A549 (cell line): ENCODE data around the gene PRSS12. TPM values are rescaled to one million over a fixed set of nuclear protein-coding genes. Genes with fewer than 3 reads are reported as not detected.

Experiments
- BHLHE40 ChIP-seq: IDR thresholded peaks from 2 replicates; pipeline ENCODE4 v1.6.1; 2012; ENCODE audit warnings: low read depth, low read length, inconsistent platforms
- CBX8 ChIP-seq: fragments of 200-600 bp; sonication (generic); IDR thresholded peaks from 2 replicates; pipeline ENCODE4 v1.6.1; 2016
- CEBPB ChIP-seq, 2 experiments: fragments of >200 bp in 1 of 2; sonication (Bioruptor Twin) in 1 of 2; formaldehyde crosslinking in 1 of 2; IDR thresholded peaks; 2 replicates each; pipeline ENCODE4 v1.6.1; 2012 to 2016
- CHD4 ChIP-seq: fragments of 200-600 bp; sonication (generic); IDR thresholded peaks from 2 replicates; pipeline ENCODE4 v1.6.1; 2016; ENCODE audit warnings: antibody characterized with exemption, mild to moderate bottlenecking, borderline replicate concordance
- EHF ChIP-seq: fragments of 250-450 bp; sonication (Bioruptor Pico); IDR thresholded peaks from 2 replicates; pipeline ENCODE4 v1.5.0; 2020; ENCODE audit warnings: mild to moderate bottlenecking
- EHMT2 ChIP-seq: fragments of 200-600 bp; sonication (generic); IDR thresholded peaks from 2 replicates; pipeline ENCODE4 v1.6.1; 2016; ENCODE audit warnings: antibody characterized with exemption, low read depth, mild to moderate bottlenecking, moderate library complexity
- EP300 ChIP-seq, 2 experiments: fragments of >200 bp; sonication (Bioruptor Twin); formaldehyde crosslinking; IDR thresholded peaks; 2 replicates in 1 of 2; 3 replicates in 1 of 2; pipeline ENCODE4 v1.6.1; 2016 to 2017
- ESRRA ChIP-seq: fragments of 150-350 bp; IDR thresholded peaks from 2 replicates; pipeline ENCODE4 v1.6.1; 2014; ENCODE audit warnings: mild to moderate bottlenecking, low read length, borderline replicate concordance
- FOSB ChIP-seq: fragments of 250-450 bp; sonication (Bioruptor Pico); IDR thresholded peaks from 2 replicates; pipeline ENCODE4 v1.5.0; 2020; ENCODE audit warnings: mild to moderate bottlenecking, moderate library complexity
- FOSL2 ChIP-seq, 2 experiments: fragments of 450-650 bp in 1 of 2; fragments of >200 bp in 1 of 2; sonication (Bioruptor Twin) in 1 of 2; formaldehyde crosslinking; IDR thresholded peaks; 2 replicates each; pipeline versions ENCODE4 v1.5.0 to v1.6.1; 2016 to 2020; ENCODE audit warnings: mild to moderate bottlenecking in 1 of 2, moderate library complexity in 1 of 2
- FOXS1 ChIP-seq: fragments of 250-450 bp; sonication (Bioruptor Pico); IDR thresholded peaks from 2 replicates; pipeline ENCODE4 v1.5.0; 2020; ENCODE audit warnings: mild to moderate bottlenecking, moderate library complexity
- GATA3 ChIP-seq: IDR thresholded peaks from 2 replicates; pipeline ENCODE4 v1.6.1; 2012; ENCODE audit warnings: borderline replicate concordance
- HDAC2 ChIP-seq: fragments of 200-600 bp; sonication (generic); IDR thresholded peaks from 2 replicates; pipeline ENCODE4 v1.6.1; 2016
- HOXB13 ChIP-seq: fragments of 250-450 bp; sonication (Bioruptor Pico); IDR thresholded peaks from 2 replicates; pipeline ENCODE4 v1.5.0; 2020; ENCODE audit warnings: low read depth, mild to moderate bottlenecking, moderate library complexity
- HOXB5 ChIP-seq: fragments of 250-450 bp; sonication (Bioruptor Pico); IDR thresholded peaks from 2 replicates; pipeline ENCODE4 v1.5.0; 2020; ENCODE audit warnings: mild to moderate bottlenecking, moderate library complexity
- JUNB ChIP-seq: fragments of >200 bp; sonication (Bioruptor Twin); formaldehyde crosslinking; IDR thresholded peaks from 2 replicates; pipeline ENCODE4 v1.6.1; 2016
- KDM1A ChIP-seq: fragments of 200-600 bp; sonication (generic); IDR thresholded peaks from 2 replicates; pipeline ENCODE4 v1.6.1; 2016; ENCODE audit warnings: low read depth, mild to moderate bottlenecking
- KDM5A ChIP-seq: fragments of 200-600 bp; sonication (generic); IDR thresholded peaks from 2 replicates; pipeline ENCODE4 v1.6.1; 2016; ENCODE audit warnings: antibody characterized with exemption, mild to moderate bottlenecking
- MAFK ChIP-seq: fragments of 450-650 bp; IDR thresholded peaks from 2 replicates; pipeline ENCODE4 v1.6.1; 2014; ENCODE audit not compliant: partially characterized antibody
- MAZ ChIP-seq: fragments of 150-350 bp; IDR thresholded peaks from 2 replicates; pipeline ENCODE4 v1.6.1; 2014; ENCODE audit warnings: antibody characterized with exemption, low read depth, low read length, borderline replicate concordance
- MYC ChIP-seq: IDR thresholded peaks from 2 replicates; pipeline ENCODE4 v1.6.1; 2012; ENCODE audit warnings: mild to moderate bottlenecking, inconsistent platforms, low read length, improper control_type of control experiment, borderline replicate concordance
- NFE2L2 ChIP-seq: fragments of 150-350 bp; conservative IDR thresholded peaks from 2 replicates; pipeline ENCODE4 v1.6.1; 2014; ENCODE audit warnings: low read length
- NPAS2 ChIP-seq: fragments of 250-450 bp; sonication (Bioruptor Pico); IDR thresholded peaks from 2 replicates; pipeline ENCODE4 v1.8.0; 2022; ENCODE audit warnings: mild to moderate bottlenecking, moderate library complexity, borderline replicate concordance
- POLR2A ChIP-seq: IDR thresholded peaks from 2 replicates; pipeline ENCODE4 v1.6.1; 2012; ENCODE audit warnings: mild to moderate bottlenecking, low read length
- POLR2AphosphoS2 ChIP-seq: conservative IDR thresholded peaks from 2 replicates; pipeline ENCODE4 v1.6.1; 2012; ENCODE audit warnings: low read length, improper control_type of control experiment, inconsistent platforms
- RARB ChIP-seq: fragments of 250-450 bp; sonication (Bioruptor Pico); IDR thresholded peaks from 2 replicates; pipeline ENCODE4 v1.8.0; 2021; ENCODE audit warnings: mild to moderate bottlenecking, moderate library complexity
- RCOR1 ChIP-seq: fragments of 150-350 bp; IDR thresholded peaks from 2 replicates; pipeline ENCODE4 v1.6.1; 2014; ENCODE audit warnings: antibody characterized with exemption, low read length, low read depth
- RFX5 ChIP-seq: fragments of 450-650 bp; IDR thresholded peaks from 2 replicates; pipeline ENCODE4 v1.7.1; 2014; ENCODE audit warnings: antibody characterized with exemption, mild to moderate bottlenecking, moderate library complexity
- SMC3 ChIP-seq: fragments of >200 bp; sonication (Bioruptor Twin); formaldehyde crosslinking; IDR thresholded peaks from 3 replicates; pipeline ENCODE4 v1.6.1; 2018; ENCODE audit warnings: inconsistent platforms
- SREBF2 ChIP-seq: fragments of 450-650 bp; IDR thresholded peaks from 2 replicates; pipeline ENCODE4 v1.6.1; 2014; ENCODE audit warnings: mild to moderate bottlenecking, moderate library complexity
- TFCP2L1 ChIP-seq: fragments of 250-450 bp; sonication (Bioruptor Pico); IDR thresholded peaks from 2 replicates; pipeline ENCODE4 v1.5.0; 2021; ENCODE audit warnings: mild to moderate bottlenecking
- TP53 ChIP-seq: fragments of 250-450 bp; sonication (Bioruptor Pico); IDR thresholded peaks from 2 replicates; pipeline ENCODE4 v1.5.0; 2021; ENCODE audit warnings: mild to moderate bottlenecking, moderate library complexity
- ZFP36 ChIP-seq: fragments of 450-650 bp; IDR thresholded peaks from 2 replicates; pipeline ENCODE4 v1.6.1; 2014; ENCODE audit warnings: borderline replicate concordance; ENCODE audit not compliant: partially characterized antibody
- ZNF302 ChIP-seq: fragments of 250-450 bp; sonication (Bioruptor Pico); IDR thresholded peaks from 2 replicates; pipeline ENCODE4 v1.9.0; 2021; ENCODE audit warnings: inconsistent platforms, mild to moderate bottlenecking, moderate library complexity
- ZSCAN20 ChIP-seq: fragments of 250-450 bp; sonication (Bioruptor Pico); IDR thresholded peaks from 2 replicates; pipeline ENCODE4 v1.8.0; 2022; ENCODE audit warnings: mild to moderate bottlenecking, moderate library complexity
- polyA plus RNA-seq, 4 experiments: library from polyadenylated mRNA; depleted of rRNA in 3 of 4; stranded (reverse); fragments of >200 nt; fragmentation: RNase III in 1 of 4; extraction: RNeasy Plus Mini Kit Qiagen cat#74134 plus additional on column Dnase treatment in 1 of 4; gene quantifications; 2 replicates in 3 of 4; 3 replicates in 1 of 4; pipeline ENCODE4 v1.2.3, GENCODE V29; 2011 to 2017
- TF ChIP-seq, protein P1 (sequence below): IDR thresholded peaks from 2 replicates; pipeline ENCODE4 v1.6.1; 2012; ENCODE audit warnings: low read depth, borderline replicate concordance
- TF ChIP-seq, protein P2 (sequence below): fragments of 250-450 bp; sonication (Bioruptor Pico); IDR thresholded peaks from 2 replicates; pipeline ENCODE4 v1.5.0; 2020; ENCODE audit warnings: low read depth, mild to moderate bottlenecking, moderate library complexity
- TF ChIP-seq, protein P3 (sequence below): fragments of >200 bp; sonication (Bioruptor Twin); formaldehyde crosslinking; IDR thresholded peaks from 2 replicates; pipeline ENCODE4 v1.6.1; 2016
- TF ChIP-seq, protein P4 (sequence below): fragments of >200 bp; sonication (Bioruptor Twin); formaldehyde crosslinking; IDR thresholded peaks from 3 replicates; pipeline ENCODE4 v1.5.1; 2016
- TF ChIP-seq, protein P5 (sequence below): fragments of >200 bp; sonication (Bioruptor Twin); formaldehyde crosslinking; IDR thresholded peaks from 3 replicates; pipeline ENCODE4 v1.6.1; 2016
- TF ChIP-seq, protein P6 (sequence below): IDR thresholded peaks from 2 replicates; pipeline ENCODE4 v1.6.1; 2012

The PRSS12 gene
- polyA plus RNA-seq, 2 of the 4 experiments (the other 2 are of a cell fraction), result 0.34 to 0.36 TPM

DNA sequence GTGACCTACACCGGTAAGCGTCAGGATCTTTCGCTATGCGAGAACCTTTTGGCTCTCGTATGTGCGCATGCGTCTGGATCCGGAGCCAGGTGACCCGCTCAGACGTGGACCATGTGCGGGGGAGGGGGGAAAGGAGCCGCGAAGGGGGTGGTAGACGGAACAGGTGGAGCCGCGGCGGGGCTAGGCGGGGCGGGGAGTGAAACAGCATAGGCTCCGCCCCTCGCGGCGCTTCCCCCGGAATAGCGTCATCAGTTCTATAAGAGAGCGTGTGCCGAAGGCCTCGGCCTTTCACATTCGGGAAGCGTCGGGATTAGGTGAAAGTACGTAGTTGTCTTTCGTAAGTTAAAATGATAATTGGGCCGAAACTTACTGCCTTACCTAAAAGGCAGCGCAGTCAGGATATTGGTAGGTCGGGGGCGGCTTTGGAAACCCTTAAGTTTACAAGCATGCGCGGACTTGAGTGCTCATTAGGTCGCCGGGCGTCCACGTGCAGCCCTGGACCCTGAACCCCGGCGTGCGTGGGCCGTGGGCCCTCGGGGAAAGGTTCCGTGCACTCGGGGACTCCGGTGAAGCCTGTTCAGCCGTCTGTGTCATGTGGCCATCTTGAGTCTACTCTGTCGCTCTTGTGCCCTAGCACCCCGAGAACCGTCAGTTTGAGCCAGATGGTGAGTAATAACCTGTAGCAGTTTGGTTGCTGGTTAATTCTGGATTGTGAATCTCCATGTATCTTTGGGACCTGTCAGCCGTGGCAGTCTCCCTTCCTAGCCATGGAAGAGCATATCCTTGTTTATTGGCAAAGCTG lies 74.1 kb downstream of the PRSS12 start (continued):
- TF ChIP-seq RCOR1 (no peak), CEBPB (IDR thresholded peaks at IDR 0.05) (no peak), KDM5A (no peak), SMC3 (no peak), CBX8 (no peak), FOSL2 (IDR thresholded peaks at IDR 0.05) (no peak), FOSL2 (CRISPR knock-in tag; IDR thresholded peaks at IDR 0.05) (no peak), EP300 (IDR thresholded peaks at IDR 0.05) (no peak), MAZ (no peak), EHF (no peak), KDM1A (no peak), RFX5 (peak; percentile 27; the same call in 1 of the 2 replicates), MYC (peak; percentile 83), HOXB13 (CRISPR knock-in tag) (no peak), TFCP2L1 (CRISPR knock-in tag) (peak; percentile 36; the same call in 1 of the 2 replicates), FOXS1 (no peak), ESRRA (no peak), SREBF2 (no peak), ZSCAN20 (CRISPR knock-in tag) (no peak), ZNF302 (no peak), RARB (peak; percentile 74; the same call in 1 of the 2 replicates), MAFK (no peak), ZFP36 (no peak), EHMT2 (no peak), CHD4 (no peak), HOXB5 (CRISPR knock-in tag) (no peak), NPAS2 (CRISPR knock-in tag) (no peak), POLR2A (peak; percentile 67), FOSB (CRISPR knock-in tag) (peak; percentile 64; the same call in 1 of the 2 replicates), POLR2AphosphoS2 (no peak), GATA3 (no peak), JUNB (no peak), NFE2L2 (no peak), TP53 (CRISPR knock-in tag) (peak; percentile 51; the same call in 1 of the 2 replicates), BHLHE40 (no peak), HDAC2 (no peak)
- TF ChIP-seq, protein P1, sequence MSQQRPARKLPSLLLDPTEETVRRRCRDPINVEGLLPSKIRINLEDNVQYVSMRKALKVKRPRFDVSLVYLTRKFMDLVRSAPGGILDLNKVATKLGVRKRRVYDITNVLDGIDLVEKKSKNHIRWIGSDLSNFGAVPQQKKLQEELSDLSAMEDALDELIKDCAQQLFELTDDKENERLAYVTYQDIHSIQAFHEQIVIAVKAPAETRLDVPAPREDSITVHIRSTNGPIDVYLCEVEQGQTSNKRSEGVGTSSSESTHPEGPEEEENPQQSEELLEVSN, result peak; percentile 85
- TF ChIP-seq, protein P2, sequence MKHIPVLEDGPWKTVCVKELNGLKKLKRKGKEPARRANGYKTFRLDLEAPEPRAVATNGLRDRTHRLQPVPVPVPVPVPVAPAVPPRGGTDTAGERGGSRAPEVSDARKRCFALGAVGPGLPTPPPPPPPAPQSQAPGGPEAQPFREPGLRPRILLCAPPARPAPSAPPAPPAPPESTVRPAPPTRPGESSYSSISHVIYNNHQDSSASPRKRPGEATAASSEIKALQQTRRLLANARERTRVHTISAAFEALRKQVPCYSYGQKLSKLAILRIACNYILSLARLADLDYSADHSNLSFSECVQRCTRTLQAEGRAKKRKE (CRISPR knock-in tag), result no peak
- TF ChIP-seq, protein P3, sequence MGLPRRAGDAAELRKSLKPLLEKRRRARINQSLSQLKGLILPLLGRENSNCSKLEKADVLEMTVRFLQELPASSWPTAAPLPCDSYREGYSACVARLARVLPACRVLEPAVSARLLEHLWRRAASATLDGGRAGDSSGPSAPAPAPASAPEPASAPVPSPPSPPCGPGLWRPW, result no peak
- TF ChIP-seq, protein P4, sequence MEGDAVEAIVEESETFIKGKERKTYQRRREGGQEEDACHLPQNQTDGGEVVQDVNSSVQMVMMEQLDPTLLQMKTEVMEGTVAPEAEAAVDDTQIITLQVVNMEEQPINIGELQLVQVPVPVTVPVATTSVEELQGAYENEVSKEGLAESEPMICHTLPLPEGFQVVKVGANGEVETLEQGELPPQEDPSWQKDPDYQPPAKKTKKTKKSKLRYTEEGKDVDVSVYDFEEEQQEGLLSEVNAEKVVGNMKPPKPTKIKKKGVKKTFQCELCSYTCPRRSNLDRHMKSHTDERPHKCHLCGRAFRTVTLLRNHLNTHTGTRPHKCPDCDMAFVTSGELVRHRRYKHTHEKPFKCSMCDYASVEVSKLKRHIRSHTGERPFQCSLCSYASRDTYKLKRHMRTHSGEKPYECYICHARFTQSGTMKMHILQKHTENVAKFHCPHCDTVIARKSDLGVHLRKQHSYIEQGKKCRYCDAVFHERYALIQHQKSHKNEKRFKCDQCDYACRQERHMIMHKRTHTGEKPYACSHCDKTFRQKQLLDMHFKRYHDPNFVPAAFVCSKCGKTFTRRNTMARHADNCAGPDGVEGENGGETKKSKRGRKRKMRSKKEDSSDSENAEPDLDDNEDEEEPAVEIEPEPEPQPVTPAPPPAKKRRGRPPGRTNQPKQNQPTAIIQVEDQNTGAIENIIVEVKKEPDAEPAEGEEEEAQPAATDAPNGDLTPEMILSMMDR, result no peak
- TF ChIP-seq, protein P5, sequence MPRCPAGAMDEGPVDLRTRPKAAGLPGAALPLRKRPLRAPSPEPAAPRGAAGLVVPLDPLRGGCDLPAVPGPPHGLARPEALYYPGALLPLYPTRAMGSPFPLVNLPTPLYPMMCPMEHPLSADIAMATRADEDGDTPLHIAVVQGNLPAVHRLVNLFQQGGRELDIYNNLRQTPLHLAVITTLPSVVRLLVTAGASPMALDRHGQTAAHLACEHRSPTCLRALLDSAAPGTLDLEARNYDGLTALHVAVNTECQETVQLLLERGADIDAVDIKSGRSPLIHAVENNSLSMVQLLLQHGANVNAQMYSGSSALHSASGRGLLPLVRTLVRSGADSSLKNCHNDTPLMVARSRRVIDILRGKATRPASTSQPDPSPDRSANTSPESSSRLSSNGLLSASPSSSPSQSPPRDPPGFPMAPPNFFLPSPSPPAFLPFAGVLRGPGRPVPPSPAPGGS, result peak; percentile 99
- TF ChIP-seq, protein P6, sequence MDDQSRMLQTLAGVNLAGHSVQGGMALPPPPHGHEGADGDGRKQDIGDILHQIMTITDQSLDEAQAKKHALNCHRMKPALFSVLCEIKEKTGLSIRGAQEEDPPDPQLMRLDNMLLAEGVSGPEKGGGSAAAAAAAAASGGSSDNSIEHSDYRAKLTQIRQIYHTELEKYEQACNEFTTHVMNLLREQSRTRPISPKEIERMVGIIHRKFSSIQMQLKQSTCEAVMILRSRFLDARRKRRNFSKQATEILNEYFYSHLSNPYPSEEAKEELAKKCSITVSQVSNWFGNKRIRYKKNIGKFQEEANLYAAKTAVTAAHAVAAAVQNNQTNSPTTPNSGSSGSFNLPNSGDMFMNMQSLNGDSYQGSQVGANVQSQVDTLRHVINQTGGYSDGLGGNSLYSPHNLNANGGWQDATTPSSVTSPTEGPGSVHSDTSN, result no peak
